Measurements from ENCODE around the gene MAGI2.

The MAGI2 gene

GRCh38 chr7:78563191-78563590 lies 890.3 kb downstream of the MAGI2 start:
- peak overlapping the region; percentile 64 for H3K27ac ChIP-seq (ENCODE audit: low read length)
- DNase-seq, result no peak

GRCh38 chr7:78562191-78562590 lies 891.3 kb downstream of the MAGI2 start:
- Histone ChIP-seq H3K79me2 (ENCODE audit: insufficient read depth, low read length) (no peaks in the 10 kb centered on the region), H3K4me3 (ENCODE audit: low read depth in 1 of 2, low read length in 2 of 2) (no peak overlapping the region), H3K4me1 (ENCODE audit: insufficient read depth, low read length) (peaks cover 30% of the 10 kb centered on the region), H3K36me3 (ENCODE audit: insufficient read depth, low read length) (no peaks in the 10 kb centered on the region), H4K20me1 (ENCODE audit: insufficient read depth, low read length) (no peaks in the 10 kb centered on the region), H3K27me3 (ENCODE audit: insufficient read depth, low read length, poor library complexity) (no peaks in the 10 kb centered on the region), H3K9ac (ENCODE audit: low read depth, low read length) (peak overlapping the region; percentile 29), H3K4me2 (ENCODE audit: insufficient read depth, low read length) (peak overlapping the region; percentile 48), H3K27ac (ENCODE audit: low read length) (peak overlapping the region; percentile 64), H3K9me3 (ENCODE audit: insufficient read depth, low read length, severe bottlenecking) (no peaks in the 10 kb centered on the region), H2AFZ (ENCODE audit: low read depth, low read length) (peak overlapping the region; percentile 64)
- no peak for TF ChIP-seq EZH2 (IDR thresholded peaks at IDR 0.05; ENCODE audit: borderline replicate concordance, low read depth, low read length, severe bottlenecking)
- peak; percentile 95 for ATAC-seq (ENCODE audit: insufficient read depth, low read depth)
- DNase-seq, result peak; percentile 7

More at GRCh38 chr7:78563191-78563590, 890.3 kb downstream of the MAGI2 start:
- peak overlapping the region; percentile 14 for H2AFZ ChIP-seq (ENCODE audit: low read depth, low read length)
- H4K20me1 ChIP-seq (ENCODE audit: insufficient read depth, low read length), result no peaks in the 10 kb centered on the region
- TF ChIP-seq EZH2 (IDR thresholded peaks at IDR 0.05; ENCODE audit: borderline replicate concordance, low read depth, low read length, severe bottlenecking) (no peak), CTCF (IDR thresholded peaks at IDR 0.05; ENCODE audit: borderline replicate concordance, extremely low read depth, low read length, poor library complexity, severe bottlenecking) (no peak)
- no peak overlapping the region for H3K4me3 ChIP-seq (ENCODE audit: low read depth in 1 of 2, low read length in 2 of 2)
- peaks cover 30% of the 10 kb centered on the region for H3K4me1 ChIP-seq (ENCODE audit: insufficient read depth, low read length)
- ATAC-seq (ENCODE audit: insufficient read depth, low read depth), result no peak
- H3K4me2 ChIP-seq (ENCODE audit: insufficient read depth, low read length), result no peak overlapping the region
- no peak overlapping the region for H3K9ac ChIP-seq (ENCODE audit: low read depth, low read length)
- no peaks in the 10 kb centered on the region for H3K27me3 ChIP-seq (ENCODE audit: insufficient read depth, low read length, poor library complexity)
- H3K79me2 ChIP-seq (ENCODE audit: insufficient read depth, low read length), result no peaks in the 10 kb centered on the region
- H3K9me3 ChIP-seq (ENCODE audit: insufficient read depth, low read length, severe bottlenecking), result no peaks in the 10 kb centered on the region
- no peaks in the 10 kb centered on the region for H3K36me3 ChIP-seq (ENCODE audit: insufficient read depth, low read length)

GRCh38 chr7:78558566-78558965 lies 894.9 kb downstream of the MAGI2 start:
- no peak for TF ChIP-seq CTCF (IDR thresholded peaks at IDR 0.05; ENCODE audit: borderline replicate concordance, extremely low read depth, low read length, poor library complexity, severe bottlenecking)
- TF ChIP-seq EZH2 (IDR thresholded peaks at IDR 0.05; ENCODE audit: borderline replicate concordance, low read depth, low read length, severe bottlenecking), result no peak
- Histone ChIP-seq H3K4me1 (ENCODE audit: insufficient read depth, low read length) (peaks cover 29% of the 10 kb centered on the region), H3K36me3 (ENCODE audit: insufficient read depth, low read length) (no peaks in the 10 kb centered on the region), H2AFZ (ENCODE audit: low read depth, low read length) (no peak overlapping the region), H3K27ac (ENCODE audit: low read length) (no peak overlapping the region), H3K79me2 (ENCODE audit: insufficient read depth, low read length) (no peaks in the 10 kb centered on the region), H3K27me3 (ENCODE audit: insufficient read depth, low read length, poor library complexity) (no peaks in the 10 kb centered on the region), H3K9me3 (ENCODE audit: insufficient read depth, low read length, severe bottlenecking) (no peaks in the 10 kb centered on the region), H4K20me1 (ENCODE audit: insufficient read depth, low read length) (no peaks in the 10 kb centered on the region), H3K9ac (ENCODE audit: low read depth, low read length) (no peak overlapping the region), H3K4me2 (ENCODE audit: insufficient read depth, low read length) (no peak overlapping the region), H3K4me3 (ENCODE audit: low read depth in 1 of 2, low read length in 2 of 2) (no peak overlapping the region)
- ATAC-seq (ENCODE audit: insufficient read depth, low read depth) (no peak), DNase-seq (no peak)

GRCh38 chr7:78543976-78544375 lies 909.5 kb downstream of the MAGI2 start:
- Histone ChIP-seq H3K9ac (ENCODE audit: low read depth, low read length) (no peak overlapping the region), H3K4me3 (ENCODE audit: low read depth in 1 of 2, low read length in 2 of 2) (no peak overlapping the region), H3K9me3 (ENCODE audit: insufficient read depth, low read length, severe bottlenecking) (no peaks in the 10 kb centered on the region), H3K79me2 (ENCODE audit: insufficient read depth, low read length) (no peaks in the 10 kb centered on the region), H3K4me2 (ENCODE audit: insufficient read depth, low read length) (no peak overlapping the region), H3K27me3 (ENCODE audit: insufficient read depth, low read length, poor library complexity) (no peaks in the 10 kb centered on the region), H2AFZ (ENCODE audit: low read depth, low read length) (no peak overlapping the region), H3K27ac (ENCODE audit: low read length) (no peak overlapping the region), H3K36me3 (ENCODE audit: insufficient read depth, low read length) (no peaks in the 10 kb centered on the region), H3K4me1 (ENCODE audit: insufficient read depth, low read length) (no peaks in the 10 kb centered on the region), H4K20me1 (ENCODE audit: insufficient read depth, low read length) (no peaks in the 10 kb centered on the region)
- no peak for TF ChIP-seq CTCF (IDR thresholded peaks at IDR 0.05; ENCODE audit: borderline replicate concordance, extremely low read depth, low read length, poor library complexity, severe bottlenecking)
- TF ChIP-seq EZH2 (IDR thresholded peaks at IDR 0.05; ENCODE audit: borderline replicate concordance, low read depth, low read length, severe bottlenecking), result no peak
- no peak for ATAC-seq (ENCODE audit: insufficient read depth, low read depth)
- no peak for DNase-seq

Measured in DND-41 (cell line).